ENCODE measurements around the gene C12orf43.

DNA sequence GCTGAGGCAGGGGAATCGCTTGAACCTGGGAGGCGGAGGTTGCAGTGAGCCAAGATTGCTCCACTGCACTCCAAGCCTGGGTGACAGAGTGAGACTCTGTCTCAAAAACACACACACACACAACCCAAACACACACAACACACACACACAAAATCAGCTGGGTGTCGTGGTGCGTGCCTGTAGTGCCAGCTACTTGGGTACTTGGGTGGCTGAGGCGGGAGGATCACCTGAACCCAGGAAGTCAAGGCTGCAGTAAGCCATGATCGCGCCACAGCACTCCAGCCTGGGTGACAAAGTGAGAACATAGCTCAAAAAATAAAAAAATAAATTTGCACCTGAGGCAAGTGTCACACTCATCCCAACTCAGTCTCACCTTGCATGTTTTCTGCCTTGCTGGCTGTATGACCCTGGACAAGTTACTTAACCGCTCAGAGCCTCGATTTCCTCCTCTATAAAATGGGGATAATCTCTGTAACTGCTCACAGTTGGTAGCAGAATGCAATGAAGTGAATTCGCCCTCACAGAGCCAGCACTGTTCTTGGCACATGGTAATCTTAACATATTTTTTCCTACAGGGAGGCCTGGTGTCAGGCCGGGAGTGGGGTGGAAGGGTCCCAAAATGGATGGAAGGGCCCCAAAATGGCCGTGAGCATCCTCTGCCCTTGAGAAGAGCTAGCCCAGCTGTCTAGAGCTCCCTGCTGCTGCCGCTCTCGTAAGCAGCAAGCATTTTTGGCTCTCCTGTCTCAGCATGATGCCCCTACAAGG, 38.6 kb downstream of the C12orf43 start:
- TF ChIP-seq, protein P1, sequence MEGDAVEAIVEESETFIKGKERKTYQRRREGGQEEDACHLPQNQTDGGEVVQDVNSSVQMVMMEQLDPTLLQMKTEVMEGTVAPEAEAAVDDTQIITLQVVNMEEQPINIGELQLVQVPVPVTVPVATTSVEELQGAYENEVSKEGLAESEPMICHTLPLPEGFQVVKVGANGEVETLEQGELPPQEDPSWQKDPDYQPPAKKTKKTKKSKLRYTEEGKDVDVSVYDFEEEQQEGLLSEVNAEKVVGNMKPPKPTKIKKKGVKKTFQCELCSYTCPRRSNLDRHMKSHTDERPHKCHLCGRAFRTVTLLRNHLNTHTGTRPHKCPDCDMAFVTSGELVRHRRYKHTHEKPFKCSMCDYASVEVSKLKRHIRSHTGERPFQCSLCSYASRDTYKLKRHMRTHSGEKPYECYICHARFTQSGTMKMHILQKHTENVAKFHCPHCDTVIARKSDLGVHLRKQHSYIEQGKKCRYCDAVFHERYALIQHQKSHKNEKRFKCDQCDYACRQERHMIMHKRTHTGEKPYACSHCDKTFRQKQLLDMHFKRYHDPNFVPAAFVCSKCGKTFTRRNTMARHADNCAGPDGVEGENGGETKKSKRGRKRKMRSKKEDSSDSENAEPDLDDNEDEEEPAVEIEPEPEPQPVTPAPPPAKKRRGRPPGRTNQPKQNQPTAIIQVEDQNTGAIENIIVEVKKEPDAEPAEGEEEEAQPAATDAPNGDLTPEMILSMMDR (IDR thresholded peaks at IDR 0.05): no peak
- TF ChIP-seq EZH2 (IDR thresholded peaks at IDR 0.05): no peak
- TF ChIP-seq EZH2phosphoT487 (IDR thresholded peaks at IDR 0.05): no peak
